NCI-H446 treated with DMSO at 0.1 percent for 48 hours (cell line): ENCODE measurements around the gene SFN.
"Not testable (repeated sequence)": the region's sequence is repeated elsewhere in the genome, so short reads cannot be mapped to it uniquely, and the experiment has no call there.

Experiments used
- DNase-seq: peaks from one replicate; lab custom pipeline; 2025; lab: John Stamatoyannopoulos, UW

Gene SFN

GRCh38 chr1:26839339-26839722 lies 23.6 kb upstream of the SFN start:
- DNase-seq: no peak

- no peak for DNase-seq
These were observed 23.2 kb upstream of the SFN start for GRCh38 chr1:26839779-26840178.

- DNase-seq: no peak
These were observed 18.3 kb upstream of the SFN start for GRCh38 chr1:26844424-26845196.

- DNase-seq: not testable (repeated sequence)
These were observed 15.1 kb upstream of the SFN start for GRCh38 chr1:26847826-26848225.

GRCh38 chr1:26848499-26848898 lies 14.4 kb upstream of the SFN start:
- no peak for DNase-seq

GRCh38 chr1:26848941-26849774 lies 13.8 kb upstream of the SFN start:
- DNase-seq: no peak

GRCh38 chr1:26851106-26851684 lies 11.8 kb upstream of the SFN start:
- no peak for DNase-seq

- no peak for DNase-seq
These were observed 10.2 kb upstream of the SFN start for GRCh38 chr1:26852701-26853100.

- DNase-seq: peak; percentile 13
These were observed 9.8 kb upstream of the SFN start for GRCh38 chr1:26853156-26853555.

- DNase-seq: no peak
These were observed 9.3 kb upstream of the SFN start for GRCh38 chr1:26853600-26853999.

GRCh38 chr1:26854906-26855305 lies 8.0 kb upstream of the SFN start:
- DNase-seq: no peak

- no peak for DNase-seq
These were observed 7.3 kb upstream of the SFN start for GRCh38 chr1:26855636-26856035.

GRCh38 chr1:26856181-26856580 lies 6.8 kb upstream of the SFN start:
- no peak for DNase-seq

- no peak for DNase-seq
These were observed 6.1 kb upstream of the SFN start for GRCh38 chr1:26856604-26857469.

GRCh38 chr1:26857473-26858060 lies 5.4 kb upstream of the SFN start:
- DNase-seq: no peak

- no peak for DNase-seq
These were observed 4.8 kb upstream of the SFN start for GRCh38 chr1:26858160-26858559.

- DNase-seq: no peak
These were observed 3.9 kb upstream of the SFN start for GRCh38 chr1:26858891-26859640.

GRCh38 chr1:26861286-26861701 lies 1.7 kb upstream of the SFN start:
- DNase-seq: no peak

- DNase-seq: no peak
These were observed 1.0 kb upstream of the SFN start for GRCh38 chr1:26861889-26862378.

GRCh38 chr1:26863685-26864077 lies 732 bp downstream of the SFN start:
- DNase-seq: no peak
